ENCODE measurements around the gene TEAD4. TPM values are rescaled to one million over a fixed set of nuclear protein-coding genes. Genes with fewer than 3 reads are reported as not detected.

TEAD4 gene
- total and polyA plus RNA-seq, 2 experiments from 2014 or later: 68.1 to 145 TPM

DNA sequence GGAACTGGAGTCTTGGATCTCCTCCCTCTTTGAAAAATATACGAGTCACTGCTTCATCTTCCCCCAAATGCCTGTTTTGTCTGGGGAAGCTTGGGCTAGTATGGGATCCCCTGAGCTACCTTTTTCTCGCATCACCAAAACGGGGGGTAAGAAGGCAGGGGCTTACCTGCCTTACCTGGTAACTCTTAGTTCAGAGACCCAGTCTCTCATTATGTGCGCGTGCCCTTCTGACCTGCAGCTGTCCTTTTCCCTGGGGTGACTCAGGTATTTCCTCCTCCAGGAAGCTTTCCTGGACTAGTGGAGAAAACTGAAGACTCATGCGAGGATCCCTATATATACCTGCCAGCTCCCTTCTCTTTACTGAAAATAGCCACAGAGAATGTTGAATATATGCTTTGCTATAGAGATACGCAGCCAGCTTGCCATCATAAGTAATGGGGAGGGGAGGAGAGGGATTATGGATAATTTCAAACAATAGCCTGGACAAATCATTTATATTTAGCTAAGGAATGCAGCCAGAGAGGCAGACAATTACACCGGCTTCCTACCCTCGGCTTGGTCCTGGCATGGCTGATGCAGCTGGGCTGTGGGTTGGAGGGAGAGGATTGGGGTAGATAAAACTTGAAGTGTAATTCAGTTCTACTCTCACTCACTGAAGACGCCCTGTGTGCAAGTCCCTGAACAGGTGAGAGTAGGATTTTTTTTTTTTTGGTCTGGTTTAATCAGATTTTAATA, 119.1 kb downstream of the TEAD4 start:
- peaks cover 21% of the 10 kb centered on the region for H3K27me3 Mint-ChIP-seq (ENCODE audit: insufficient read depth, low read depth, poor library complexity)
- no peak overlapping the region for H3K27ac Mint-ChIP-seq
- DNase-seq (ENCODE audit: low spot score) (peak; percentile 54), ATAC-seq (peak; percentile 10)
- peak overlapping the region; percentile 76 for H3K4me3 ChIP-seq
- TF ChIP-seq STAT1 (IDR thresholded peaks at IDR 0.05; ENCODE audit: unreplicated experiment) (no peak), NANOG (IDR thresholded peaks at IDR 0.05; ENCODE audit: borderline replicate concordance) (no peak), ZNF114 (CRISPR knock-in tag; IDR thresholded peaks at IDR 0.05) (no peak), EZH2 (IDR thresholded peaks at IDR 0.05; ENCODE audit: low read depth, unreplicated experiment) (no peak), JUNB (IDR thresholded peaks at IDR 0.05; ENCODE audit: unreplicated experiment) (no peak), POLR2AphosphoS5 (IDR thresholded peaks at IDR 0.05; ENCODE audit: low read depth) (no peak), EZH2phosphoT487 (IDR thresholded peaks at IDR 0.05; ENCODE audit: unreplicated experiment) (no peak), CREB1 (CRISPR knock-in tag; IDR thresholded peaks at IDR 0.05; ENCODE audit: low read depth) (no peak), ZNF331 (CRISPR knock-in tag; IDR thresholded peaks at IDR 0.05; ENCODE audit: low read depth) (no peak)
- TF ChIP-seq, protein P1, sequence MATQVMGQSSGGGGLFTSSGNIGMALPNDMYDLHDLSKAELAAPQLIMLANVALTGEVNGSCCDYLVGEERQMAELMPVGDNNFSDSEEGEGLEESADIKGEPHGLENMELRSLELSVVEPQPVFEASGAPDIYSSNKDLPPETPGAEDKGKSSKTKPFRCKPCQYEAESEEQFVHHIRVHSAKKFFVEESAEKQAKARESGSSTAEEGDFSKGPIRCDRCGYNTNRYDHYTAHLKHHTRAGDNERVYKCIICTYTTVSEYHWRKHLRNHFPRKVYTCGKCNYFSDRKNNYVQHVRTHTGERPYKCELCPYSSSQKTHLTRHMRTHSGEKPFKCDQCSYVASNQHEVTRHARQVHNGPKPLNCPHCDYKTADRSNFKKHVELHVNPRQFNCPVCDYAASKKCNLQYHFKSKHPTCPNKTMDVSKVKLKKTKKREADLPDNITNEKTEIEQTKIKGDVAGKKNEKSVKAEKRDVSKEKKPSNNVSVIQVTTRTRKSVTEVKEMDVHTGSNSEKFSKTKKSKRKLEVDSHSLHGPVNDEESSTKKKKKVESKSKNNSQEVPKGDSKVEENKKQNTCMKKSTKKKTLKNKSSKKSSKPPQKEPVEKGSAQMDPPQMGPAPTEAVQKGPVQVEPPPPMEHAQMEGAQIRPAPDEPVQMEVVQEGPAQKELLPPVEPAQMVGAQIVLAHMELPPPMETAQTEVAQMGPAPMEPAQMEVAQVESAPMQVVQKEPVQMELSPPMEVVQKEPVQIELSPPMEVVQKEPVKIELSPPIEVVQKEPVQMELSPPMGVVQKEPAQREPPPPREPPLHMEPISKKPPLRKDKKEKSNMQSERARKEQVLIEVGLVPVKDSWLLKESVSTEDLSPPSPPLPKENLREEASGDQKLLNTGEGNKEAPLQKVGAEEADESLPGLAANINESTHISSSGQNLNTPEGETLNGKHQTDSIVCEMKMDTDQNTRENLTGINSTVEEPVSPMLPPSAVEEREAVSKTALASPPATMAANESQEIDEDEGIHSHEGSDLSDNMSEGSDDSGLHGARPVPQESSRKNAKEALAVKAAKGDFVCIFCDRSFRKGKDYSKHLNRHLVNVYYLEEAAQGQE (IDR thresholded peaks at IDR 0.05; ENCODE audit: unreplicated experiment): no peak
- TF ChIP-seq, protein P2, sequence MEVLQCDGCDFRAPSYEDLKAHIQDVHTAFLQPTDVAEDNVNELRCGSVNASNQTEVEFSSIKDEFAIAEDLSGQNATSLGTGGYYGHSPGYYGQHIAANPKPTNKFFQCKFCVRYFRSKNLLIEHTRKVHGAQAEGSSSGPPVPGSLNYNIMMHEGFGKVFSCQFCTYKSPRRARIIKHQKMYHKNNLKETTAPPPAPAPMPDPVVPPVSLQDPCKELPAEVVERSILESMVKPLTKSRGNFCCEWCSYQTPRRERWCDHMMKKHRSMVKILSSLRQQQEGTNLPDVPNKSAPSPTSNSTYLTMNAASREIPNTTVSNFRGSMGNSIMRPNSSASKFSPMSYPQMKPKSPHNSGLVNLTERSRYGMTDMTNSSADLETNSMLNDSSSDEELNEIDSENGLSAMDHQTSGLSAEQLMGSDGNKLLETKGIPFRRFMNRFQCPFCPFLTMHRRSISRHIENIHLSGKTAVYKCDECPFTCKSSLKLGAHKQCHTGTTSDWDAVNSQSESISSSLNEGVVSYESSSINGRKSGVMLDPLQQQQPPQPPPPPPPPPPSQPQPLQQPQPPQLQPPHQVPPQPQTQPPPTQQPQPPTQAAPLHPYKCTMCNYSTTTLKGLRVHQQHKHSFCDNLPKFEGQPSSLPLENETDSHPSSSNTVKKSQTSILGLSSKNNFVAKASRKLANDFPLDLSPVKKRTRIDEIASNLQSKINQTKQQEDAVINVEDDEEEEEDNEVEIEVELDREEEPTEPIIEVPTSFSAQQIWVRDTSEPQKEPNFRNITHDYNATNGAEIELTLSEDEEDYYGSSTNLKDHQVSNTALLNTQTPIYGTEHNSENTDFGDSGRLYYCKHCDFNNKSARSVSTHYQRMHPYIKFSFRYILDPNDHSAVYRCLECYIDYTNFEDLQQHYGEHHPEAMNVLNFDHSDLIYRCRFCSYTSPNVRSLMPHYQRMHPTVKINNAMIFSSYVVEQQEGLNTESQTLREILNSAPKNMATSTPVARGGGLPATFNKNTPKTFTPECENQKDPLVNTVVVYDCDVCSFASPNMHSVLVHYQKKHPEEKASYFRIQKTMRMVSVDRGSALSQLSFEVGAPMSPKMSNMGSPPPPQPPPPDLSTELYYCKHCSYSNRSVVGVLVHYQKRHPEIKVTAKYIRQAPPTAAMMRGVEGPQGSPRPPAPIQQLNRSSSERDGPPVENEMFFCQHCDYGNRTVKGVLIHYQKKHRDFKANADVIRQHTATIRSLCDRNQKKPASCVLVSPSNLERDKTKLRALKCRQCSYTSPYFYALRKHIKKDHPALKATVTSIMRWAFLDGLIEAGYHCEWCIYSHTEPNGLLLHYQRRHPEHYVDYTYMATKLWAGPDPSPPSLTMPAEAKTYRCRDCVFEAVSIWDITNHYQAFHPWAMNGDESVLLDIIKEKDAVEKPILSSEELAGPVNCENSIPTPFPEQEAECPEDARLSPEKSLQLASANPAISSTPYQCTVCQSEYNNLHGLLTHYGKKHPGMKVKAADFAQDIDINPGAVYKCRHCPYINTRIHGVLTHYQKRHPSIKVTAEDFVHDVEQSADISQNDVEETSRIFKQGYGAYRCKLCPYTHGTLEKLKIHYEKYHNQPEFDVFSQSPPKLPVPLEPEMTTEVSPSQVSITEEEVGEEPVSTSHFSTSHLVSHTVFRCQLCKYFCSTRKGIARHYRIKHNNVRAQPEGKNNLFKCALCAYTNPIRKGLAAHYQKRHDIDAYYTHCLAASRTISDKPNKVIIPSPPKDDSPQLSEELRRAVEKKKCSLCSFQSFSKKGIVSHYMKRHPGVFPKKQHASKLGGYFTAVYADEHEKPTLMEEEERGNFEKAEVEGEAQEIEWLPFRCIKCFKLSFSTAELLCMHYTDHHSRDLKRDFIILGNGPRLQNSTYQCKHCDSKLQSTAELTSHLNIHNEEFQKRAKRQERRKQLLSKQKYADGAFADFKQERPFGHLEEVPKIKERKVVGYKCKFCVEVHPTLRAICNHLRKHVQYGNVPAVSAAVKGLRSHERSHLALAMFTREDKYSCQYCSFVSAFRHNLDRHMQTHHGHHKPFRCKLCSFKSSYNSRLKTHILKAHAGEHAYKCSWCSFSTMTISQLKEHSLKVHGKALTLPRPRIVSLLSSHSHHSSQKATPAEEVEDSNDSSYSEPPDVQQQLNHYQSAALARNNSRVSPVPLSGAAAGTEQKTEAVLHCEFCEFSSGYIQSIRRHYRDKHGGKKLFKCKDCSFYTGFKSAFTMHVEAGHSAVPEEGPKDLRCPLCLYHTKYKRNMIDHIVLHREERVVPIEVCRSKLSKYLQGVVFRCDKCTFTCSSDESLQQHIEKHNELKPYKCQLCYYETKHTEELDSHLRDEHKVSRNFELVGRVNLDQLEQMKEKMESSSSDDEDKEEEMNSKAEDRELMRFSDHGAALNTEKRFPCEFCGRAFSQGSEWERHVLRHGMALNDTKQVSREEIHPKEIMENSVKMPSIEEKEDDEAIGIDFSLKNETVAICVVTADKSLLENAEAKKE (CRISPR knock-in tag; IDR thresholded peaks at IDR 0.05): no peak
- TF ChIP-seq, protein P3, sequence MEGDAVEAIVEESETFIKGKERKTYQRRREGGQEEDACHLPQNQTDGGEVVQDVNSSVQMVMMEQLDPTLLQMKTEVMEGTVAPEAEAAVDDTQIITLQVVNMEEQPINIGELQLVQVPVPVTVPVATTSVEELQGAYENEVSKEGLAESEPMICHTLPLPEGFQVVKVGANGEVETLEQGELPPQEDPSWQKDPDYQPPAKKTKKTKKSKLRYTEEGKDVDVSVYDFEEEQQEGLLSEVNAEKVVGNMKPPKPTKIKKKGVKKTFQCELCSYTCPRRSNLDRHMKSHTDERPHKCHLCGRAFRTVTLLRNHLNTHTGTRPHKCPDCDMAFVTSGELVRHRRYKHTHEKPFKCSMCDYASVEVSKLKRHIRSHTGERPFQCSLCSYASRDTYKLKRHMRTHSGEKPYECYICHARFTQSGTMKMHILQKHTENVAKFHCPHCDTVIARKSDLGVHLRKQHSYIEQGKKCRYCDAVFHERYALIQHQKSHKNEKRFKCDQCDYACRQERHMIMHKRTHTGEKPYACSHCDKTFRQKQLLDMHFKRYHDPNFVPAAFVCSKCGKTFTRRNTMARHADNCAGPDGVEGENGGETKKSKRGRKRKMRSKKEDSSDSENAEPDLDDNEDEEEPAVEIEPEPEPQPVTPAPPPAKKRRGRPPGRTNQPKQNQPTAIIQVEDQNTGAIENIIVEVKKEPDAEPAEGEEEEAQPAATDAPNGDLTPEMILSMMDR (conservative IDR thresholded peaks at IDR 0.05; ENCODE audit: low read depth in 2 of 2): no peak
- TF ChIP-seq, protein P4, sequence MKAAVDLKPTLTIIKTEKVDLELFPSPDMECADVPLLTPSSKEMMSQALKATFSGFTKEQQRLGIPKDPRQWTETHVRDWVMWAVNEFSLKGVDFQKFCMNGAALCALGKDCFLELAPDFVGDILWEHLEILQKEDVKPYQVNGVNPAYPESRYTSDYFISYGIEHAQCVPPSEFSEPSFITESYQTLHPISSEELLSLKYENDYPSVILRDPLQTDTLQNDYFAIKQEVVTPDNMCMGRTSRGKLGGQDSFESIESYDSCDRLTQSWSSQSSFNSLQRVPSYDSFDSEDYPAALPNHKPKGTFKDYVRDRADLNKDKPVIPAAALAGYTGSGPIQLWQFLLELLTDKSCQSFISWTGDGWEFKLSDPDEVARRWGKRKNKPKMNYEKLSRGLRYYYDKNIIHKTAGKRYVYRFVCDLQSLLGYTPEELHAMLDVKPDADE (IDR thresholded peaks at IDR 0.05): no peak
- H3K4me3 Mint-ChIP-seq: peak overlapping the region; percentile 72
- no peak overlapping the region for H3K27ac ChIP-seq (ENCODE audit: low read depth)
- peak overlapping the region; percentile 75 for H3K4me2 ChIP-seq
- no peaks in the 10 kb centered on the region; the same call in 1 of the 3 replicates for H3K9me3 Mint-ChIP-seq
- H4K20me1 ChIP-seq (replicated peaks; ENCODE audit: insufficient read depth): peaks cover 12% of the 10 kb centered on the region; the same call in 1 of the 2 replicates
- H3K4me1 Mint-ChIP-seq: peaks cover 8% of the 10 kb centered on the region
- H2AFZ ChIP-seq: peak overlapping the region; percentile 83; the same call in 1 of the 2 replicates
- H3K36me3 ChIP-seq (ENCODE audit: insufficient read depth): no peaks in the 10 kb centered on the region
- 0 out of 2 replicates have a peak, but pooled peaks cover 9% of the 10 kb centered on the region for H3K27me3 ChIP-seq (ENCODE audit: insufficient read depth)
- peaks cover 5% of the 10 kb centered on the region; the same call in 2 of the 3 replicates for H3K36me3 Mint-ChIP-seq (ENCODE audit: low read depth)
- H3K9me2 ChIP-seq (ENCODE audit: insufficient read depth): no peaks in the 10 kb centered on the region
- peaks cover 12% of the 10 kb centered on the region; the same call in 1 of the 2 replicates for H3K4me1 ChIP-seq (ENCODE audit: insufficient read depth)
- H3K79me2 ChIP-seq (replicated peaks; ENCODE audit: insufficient read depth): peaks cover 11% of the 10 kb centered on the region
- 0 out of 2 replicates have a peak, but pooled peaks cover 2% of the 10 kb centered on the region for H3F3A ChIP-seq (replicated peaks; ENCODE audit: low read depth)
